Parathyroid adenoma (tissue), 2 donors: Measurements from ENCODE around the gene FRMD1.

Experiments
- H2AFZ ChIP-seq: fragments of 300-600 bp; sonication (generic); one replicate; pipeline ENCODE4 v1.7.0; 2017; ENCODE audit warnings: antibody characterized with exemption, mild to moderate bottlenecking
- H3K27ac ChIP-seq: fragments of 300-600 bp; sonication (generic); one replicate; pipeline ENCODE4 v1.7.0; 2017
- H3K27me3 ChIP-seq: fragments of 300-600 bp; sonication (generic); one replicate; pipeline ENCODE4 v1.7.0; 2017; ENCODE audit warnings: low read length; ENCODE audit not compliant: control insufficient read depth, insufficient read depth
- H3K36me3 ChIP-seq: fragments of 300-600 bp; sonication (generic); one replicate; pipeline ENCODE4 v1.7.0; 2017; ENCODE audit warnings: low read length; ENCODE audit not compliant: control insufficient read depth, insufficient read depth
- H3K4me1 ChIP-seq: fragments of 300-600 bp; sonication (generic); one replicate; pipeline ENCODE4 v1.7.0; 2017; ENCODE audit warnings: control low read depth
- H3K4me2 ChIP-seq: fragments of 300-600 bp; sonication (generic); one replicate; pipeline ENCODE4 v1.7.0; 2017; ENCODE audit warnings: low read length
- H3K4me3 ChIP-seq: fragments of 300-600 bp; sonication (generic); one replicate; pipeline ENCODE4 v1.7.0; 2017; ENCODE audit warnings: low read depth, low read length
- H3K79me2 ChIP-seq: fragments of 300-600 bp; sonication (generic); one replicate; pipeline ENCODE4 v1.7.0; 2017; ENCODE audit warnings: control low read depth
- H3K9ac ChIP-seq: fragments of 300-600 bp; sonication (generic); one replicate; pipeline ENCODE4 v1.7.0; 2017; ENCODE audit warnings: mild to moderate bottlenecking
- H3K9me3 ChIP-seq: fragments of 300-600 bp; sonication (generic); one replicate; pipeline ENCODE4 v1.7.0; 2017; ENCODE audit warnings: low read length; ENCODE audit not compliant: control insufficient read depth
- TF ChIP-seq, protein P1 (sequence below): fragments of 300-600 bp; sonication (generic); IDR thresholded peaks from one replicate; pipeline ENCODE4 v1.7.0; 2017; ENCODE audit warnings: antibody characterized with exemption, mild to moderate bottlenecking
- donor health status: primary hyperparathyroidism.

Gene FRMD1

GRCh38 chr6:168047841-168048723, 30.9 kb downstream of the FRMD1 start:
- H2AFZ ChIP-seq: no peak overlapping the region
- no peaks in the 10 kb centered on the region for H3K9me3 ChIP-seq
- no peaks in the 10 kb centered on the region for H3K27me3 ChIP-seq
- H3K36me3 ChIP-seq: no peaks in the 10 kb centered on the region
- no peak overlapping the region for H3K4me2 ChIP-seq
- H3K4me1 ChIP-seq: no peaks in the 10 kb centered on the region
- TF ChIP-seq, protein P1, sequence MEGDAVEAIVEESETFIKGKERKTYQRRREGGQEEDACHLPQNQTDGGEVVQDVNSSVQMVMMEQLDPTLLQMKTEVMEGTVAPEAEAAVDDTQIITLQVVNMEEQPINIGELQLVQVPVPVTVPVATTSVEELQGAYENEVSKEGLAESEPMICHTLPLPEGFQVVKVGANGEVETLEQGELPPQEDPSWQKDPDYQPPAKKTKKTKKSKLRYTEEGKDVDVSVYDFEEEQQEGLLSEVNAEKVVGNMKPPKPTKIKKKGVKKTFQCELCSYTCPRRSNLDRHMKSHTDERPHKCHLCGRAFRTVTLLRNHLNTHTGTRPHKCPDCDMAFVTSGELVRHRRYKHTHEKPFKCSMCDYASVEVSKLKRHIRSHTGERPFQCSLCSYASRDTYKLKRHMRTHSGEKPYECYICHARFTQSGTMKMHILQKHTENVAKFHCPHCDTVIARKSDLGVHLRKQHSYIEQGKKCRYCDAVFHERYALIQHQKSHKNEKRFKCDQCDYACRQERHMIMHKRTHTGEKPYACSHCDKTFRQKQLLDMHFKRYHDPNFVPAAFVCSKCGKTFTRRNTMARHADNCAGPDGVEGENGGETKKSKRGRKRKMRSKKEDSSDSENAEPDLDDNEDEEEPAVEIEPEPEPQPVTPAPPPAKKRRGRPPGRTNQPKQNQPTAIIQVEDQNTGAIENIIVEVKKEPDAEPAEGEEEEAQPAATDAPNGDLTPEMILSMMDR: no peak
- H3K4me3 ChIP-seq: no peak overlapping the region
- no peak overlapping the region for H3K9ac ChIP-seq
- H3K79me2 ChIP-seq: no peaks in the 10 kb centered on the region
- no peak overlapping the region for H3K27ac ChIP-seq

GRCh38 chr6:168046696-168047095, 32.3 kb downstream of the FRMD1 start:
- Histone ChIP-seq H2AFZ (no peak overlapping the region), H3K4me3 (no peak overlapping the region), H3K27ac (no peak overlapping the region), H3K4me1 (no peaks in the 10 kb centered on the region), H3K9me3 (no peaks in the 10 kb centered on the region), H3K36me3 (no peaks in the 10 kb centered on the region), H3K27me3 (no peaks in the 10 kb centered on the region), H3K79me2 (no peaks in the 10 kb centered on the region), H3K4me2 (no peak overlapping the region), H3K9ac (no peak overlapping the region)
- TF ChIP-seq, protein P1: no peak

DNA sequence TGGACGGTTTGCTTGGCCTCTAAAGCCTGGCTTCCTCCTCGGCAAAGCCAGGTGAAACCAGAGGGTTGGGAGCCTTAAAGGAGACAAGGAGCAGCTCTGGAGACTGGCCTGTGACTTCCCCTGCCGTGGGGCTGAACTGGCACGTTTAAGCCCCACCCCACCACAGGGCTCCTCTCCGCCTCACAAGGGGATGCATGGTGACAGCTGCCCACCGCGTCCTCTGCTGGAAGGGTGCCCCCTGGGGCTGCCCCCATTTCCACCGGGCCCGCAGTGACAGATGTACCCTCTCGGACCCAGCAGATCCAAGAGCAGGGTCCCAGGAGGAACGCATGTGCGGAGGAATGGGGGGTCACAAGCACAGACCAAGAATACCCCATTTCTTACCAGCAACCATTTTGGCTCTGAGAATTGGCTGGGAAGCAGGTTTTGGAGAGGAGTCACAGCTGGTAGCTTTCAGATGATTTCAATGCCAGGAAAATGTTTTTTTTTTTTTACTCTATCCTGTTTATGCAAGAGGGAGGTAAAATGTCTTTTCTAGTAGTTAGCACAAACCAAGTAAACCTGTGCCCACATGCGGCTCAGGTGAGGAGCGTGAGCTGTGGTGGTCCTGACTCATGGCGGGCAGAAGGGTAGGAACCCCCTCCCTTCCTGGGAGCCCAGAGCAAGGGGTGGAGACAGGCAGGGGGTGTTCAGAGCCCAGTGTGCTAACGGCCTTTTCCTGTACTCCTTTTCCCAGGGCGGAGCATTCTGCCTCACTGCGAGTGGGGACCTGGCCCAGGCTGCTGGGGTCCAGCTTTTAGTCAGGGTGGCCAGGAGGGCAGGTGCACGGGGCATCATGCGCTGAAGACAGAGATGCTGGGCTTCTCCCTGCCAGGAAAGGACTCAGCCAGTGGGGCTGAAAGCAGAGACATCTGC, 33.0 kb downstream of the FRMD1 start:
- no peaks in the 10 kb centered on the region for H3K27me3 ChIP-seq
- no peaks in the 10 kb centered on the region for H3K9me3 ChIP-seq
- no peaks in the 10 kb centered on the region for H3K79me2 ChIP-seq
- no peak overlapping the region for H3K4me2 ChIP-seq
- no peak overlapping the region for H3K27ac ChIP-seq
- TF ChIP-seq, protein P1: no peak
- H3K4me1 ChIP-seq: no peaks in the 10 kb centered on the region
- no peaks in the 10 kb centered on the region for H3K36me3 ChIP-seq
- no peak overlapping the region for H2AFZ ChIP-seq
- no peak overlapping the region for H3K4me3 ChIP-seq
- no peak overlapping the region for H3K9ac ChIP-seq

- Histone ChIP-seq H3K9ac (no peak overlapping the region), H3K27ac (no peak overlapping the region), H3K79me2 (no peaks in the 10 kb centered on the region), H3K4me1 (no peaks in the 10 kb centered on the region), H2AFZ (no peak overlapping the region), H3K36me3 (no peaks in the 10 kb centered on the region), H3K4me2 (no peak overlapping the region), H3K27me3 (no peaks in the 10 kb centered on the region), H3K4me3 (no peak overlapping the region), H3K9me3 (no peaks in the 10 kb centered on the region)
- TF ChIP-seq, protein P1: no peak
Observed at GRCh38 chr6:168045141-168045691, 33.8 kb downstream of the FRMD1 start.
